Measurements from ENCODE around the gene EPC2.

The EPC2 gene

DNA sequence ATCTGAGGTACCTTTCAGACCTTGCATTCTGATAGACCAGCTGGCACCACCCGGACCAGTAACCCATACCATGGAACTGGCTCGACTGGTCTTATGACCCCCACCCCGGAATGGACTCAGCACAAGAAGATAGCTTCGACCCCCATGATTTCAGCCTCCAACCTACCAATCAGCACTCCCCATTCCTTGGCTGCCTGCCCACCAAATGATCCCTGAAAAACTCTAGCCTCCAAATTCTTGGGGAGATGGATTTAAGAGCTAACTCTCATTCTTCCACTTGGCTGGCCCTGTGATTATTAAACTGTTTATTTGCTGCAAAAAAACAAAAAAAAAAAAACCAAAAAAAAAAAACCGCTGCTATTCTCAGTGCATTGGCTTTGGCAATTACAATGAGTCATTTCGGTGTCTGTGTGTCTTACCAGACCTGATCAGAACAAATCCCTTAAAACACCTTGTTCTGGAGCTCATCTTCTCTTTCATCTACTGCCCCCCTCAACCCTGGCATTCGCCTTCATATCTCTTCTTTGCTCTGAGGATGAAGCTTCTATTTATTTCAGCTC lies 170.4 kb downstream of the EPC2 start:
- Histone ChIP-seq H3K4me3 (ENCODE audit: low read depth in 1 of 2, low read length in 2 of 2) (peak overlapping the region in 1 of 2 donors; percentile 26), H3K27ac (ENCODE audit: low read depth, low read length) (no peak overlapping the region), H3K4me1 (ENCODE audit: control insufficient read depth in 1 of 2, insufficient read depth in 2 of 2, low read length in 2 of 2) (peaks cover 0 to 5% of the 10 kb centered on the region in 2 donors), H3K9me3 (ENCODE audit: control insufficient read depth in 1 of 2, low read length in 2 of 2) (no peaks in the 10 kb centered on the region), H3K27me3 (ENCODE audit: control insufficient read depth in 1 of 2, insufficient read depth in 2 of 2, low read length in 2 of 2) (peaks cover 0 to 8% of the 10 kb centered on the region in 2 donors), H3K36me3 (ENCODE audit: control insufficient read depth in 1 of 2, insufficient read depth in 2 of 2, low read length in 2 of 2) (no peaks in the 10 kb centered on the region), H3K9ac (ENCODE audit: low read depth in 1 of 2, low read length in 2 of 2) (no peak overlapping the region)

DNA sequence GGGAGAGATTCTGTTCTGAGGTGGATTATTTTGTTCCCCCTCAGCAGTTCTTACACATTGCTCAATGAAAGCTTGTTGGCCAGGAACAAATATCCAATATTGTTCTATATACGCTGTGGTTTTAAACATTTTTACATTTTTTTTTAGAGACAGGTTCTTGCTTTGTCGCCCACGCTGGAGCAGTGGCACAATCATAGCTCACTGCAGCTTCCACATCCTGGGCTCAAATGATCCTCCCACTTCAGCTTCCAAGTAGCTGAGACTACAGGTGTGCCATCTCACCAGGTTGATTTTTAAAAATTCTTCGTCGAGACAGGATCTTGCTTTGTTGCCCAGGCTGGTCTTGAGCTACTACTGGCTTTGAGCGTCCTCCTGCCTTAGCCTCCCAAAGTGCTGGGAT lies 171.6 kb downstream of the EPC2 start:
- Histone ChIP-seq H3K36me3 (ENCODE audit: control insufficient read depth in 1 of 2, insufficient read depth in 2 of 2, low read length in 2 of 2) (no peaks in the 10 kb centered on the region), H3K27me3 (ENCODE audit: control insufficient read depth in 1 of 2, insufficient read depth in 2 of 2, low read length in 2 of 2) (peaks cover 0 to 8% of the 10 kb centered on the region in 2 donors), H3K4me3 (ENCODE audit: low read depth in 1 of 2, low read length in 2 of 2) (no peak overlapping the region), H3K27ac (ENCODE audit: low read depth, low read length) (no peak overlapping the region), H3K9ac (ENCODE audit: low read depth in 1 of 2, low read length in 2 of 2) (no peak overlapping the region), H3K9me3 (ENCODE audit: control insufficient read depth in 1 of 2, low read length in 2 of 2) (no peaks in the 10 kb centered on the region), H3K4me1 (ENCODE audit: control insufficient read depth in 1 of 2, insufficient read depth in 2 of 2, low read length in 2 of 2) (peaks cover 0 to 5% of the 10 kb centered on the region in 2 donors)

DNA sequence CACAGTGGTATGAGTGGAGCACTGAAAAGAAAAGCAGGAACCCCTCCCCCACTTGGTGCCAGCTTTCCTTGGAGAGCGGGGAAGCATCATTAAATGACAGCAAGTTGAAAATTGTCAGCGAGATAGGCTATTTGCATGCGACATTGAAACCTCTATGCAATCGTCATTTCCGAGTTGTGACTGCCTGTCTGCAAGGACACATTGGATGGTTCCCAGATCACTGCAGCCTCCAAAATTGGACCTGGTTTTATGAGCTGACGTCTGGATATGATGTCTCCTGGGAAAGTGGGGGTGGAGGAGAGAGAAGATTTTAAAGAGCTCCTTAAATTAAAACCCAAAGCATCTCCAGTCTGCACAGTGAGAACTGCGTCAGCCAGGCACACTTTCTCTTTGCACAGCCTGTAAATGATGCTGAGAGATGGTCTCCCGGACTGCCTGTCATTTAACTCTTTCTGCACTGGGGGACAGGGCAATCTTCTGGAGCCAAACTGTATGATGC lies 172.7 kb downstream of the EPC2 start:
- peak overlapping the region in 1 of 2 donors; percentile 8 for H3K4me3 ChIP-seq (ENCODE audit: low read depth in 1 of 2, low read length in 2 of 2)
- H3K4me1 ChIP-seq (ENCODE audit: control insufficient read depth in 1 of 2, insufficient read depth in 2 of 2, low read length in 2 of 2): peaks cover 0 to 5% of the 10 kb centered on the region in 2 donors
- H3K27me3 ChIP-seq (ENCODE audit: control insufficient read depth in 1 of 2, insufficient read depth in 2 of 2, low read length in 2 of 2): peaks cover 0 to 8% of the 10 kb centered on the region in 2 donors
- no peaks in the 10 kb centered on the region for H3K9me3 ChIP-seq (ENCODE audit: control insufficient read depth in 1 of 2, low read length in 2 of 2)
- H3K36me3 ChIP-seq (ENCODE audit: control insufficient read depth in 1 of 2, insufficient read depth in 2 of 2, low read length in 2 of 2): no peaks in the 10 kb centered on the region
- H3K27ac ChIP-seq (ENCODE audit: low read depth, low read length): no peak overlapping the region
- H3K9ac ChIP-seq (ENCODE audit: low read depth in 1 of 2, low read length in 2 of 2): no peak overlapping the region

DNA sequence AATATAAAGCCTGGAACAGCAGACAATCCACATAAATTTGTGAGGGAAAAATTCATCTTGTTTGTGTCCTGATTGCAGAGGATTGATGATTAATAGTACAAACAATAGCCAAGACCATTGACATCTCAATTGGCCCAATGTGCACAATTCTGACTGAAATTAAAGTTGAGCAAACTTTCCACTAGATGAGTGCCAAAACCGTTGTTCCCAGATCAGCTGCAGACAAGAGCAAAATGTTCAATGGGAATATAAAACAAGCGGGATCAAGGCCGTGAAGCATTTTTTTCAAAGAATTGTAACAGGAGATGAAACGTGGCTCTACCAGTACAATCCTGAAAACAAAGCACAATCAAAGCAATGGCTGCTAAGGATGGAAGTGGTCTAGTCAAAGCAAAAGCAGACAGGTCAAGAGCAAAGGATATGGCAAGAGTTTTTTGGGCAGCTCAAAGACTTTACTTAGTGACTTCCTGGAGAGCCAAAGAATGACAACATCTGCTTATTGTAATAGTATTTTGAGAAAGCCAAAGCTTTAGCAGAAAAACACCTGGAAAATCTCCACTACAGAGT lies 174.6 kb downstream of the EPC2 start:
- Histone ChIP-seq H3K9me3 (ENCODE audit: control insufficient read depth in 1 of 2, low read length in 2 of 2) (no peaks in the 10 kb centered on the region), H3K9ac (ENCODE audit: low read depth in 1 of 2, low read length in 2 of 2) (no peak overlapping the region), H3K27me3 (ENCODE audit: control insufficient read depth in 1 of 2, insufficient read depth in 2 of 2, low read length in 2 of 2) (peaks cover 0 to 8% of the 10 kb centered on the region in 2 donors), H3K4me3 (ENCODE audit: low read depth in 1 of 2, low read length in 2 of 2) (no peak overlapping the region), H3K4me1 (ENCODE audit: control insufficient read depth in 1 of 2, insufficient read depth in 2 of 2, low read length in 2 of 2) (peaks cover 0 to 5% of the 10 kb centered on the region in 2 donors), H3K36me3 (ENCODE audit: control insufficient read depth in 1 of 2, insufficient read depth in 2 of 2, low read length in 2 of 2) (no peaks in the 10 kb centered on the region), H3K27ac (ENCODE audit: low read depth, low read length) (no peak overlapping the region)

DNA sequence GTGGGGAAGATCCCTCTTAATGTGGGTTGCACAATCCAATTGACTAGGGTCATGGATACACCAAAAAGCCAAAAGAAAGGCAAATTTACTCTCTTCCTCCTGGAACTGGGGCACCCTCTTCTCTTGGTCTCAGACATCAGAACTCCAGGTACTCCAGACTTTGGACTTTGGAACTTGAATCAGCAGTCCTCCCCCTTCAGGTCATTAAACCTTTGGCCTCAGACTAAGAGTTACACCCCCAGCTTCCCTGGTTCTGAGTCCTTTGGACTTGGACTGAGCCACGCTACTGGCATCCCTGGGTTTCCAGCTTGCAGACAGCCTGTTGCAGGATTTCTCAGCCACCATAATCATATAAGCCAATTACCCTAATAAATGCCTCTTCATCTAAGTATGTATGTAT lies 179.6 kb downstream of the EPC2 start:
- H3K27ac ChIP-seq (ENCODE audit: low read depth, low read length): no peak overlapping the region

DNA sequence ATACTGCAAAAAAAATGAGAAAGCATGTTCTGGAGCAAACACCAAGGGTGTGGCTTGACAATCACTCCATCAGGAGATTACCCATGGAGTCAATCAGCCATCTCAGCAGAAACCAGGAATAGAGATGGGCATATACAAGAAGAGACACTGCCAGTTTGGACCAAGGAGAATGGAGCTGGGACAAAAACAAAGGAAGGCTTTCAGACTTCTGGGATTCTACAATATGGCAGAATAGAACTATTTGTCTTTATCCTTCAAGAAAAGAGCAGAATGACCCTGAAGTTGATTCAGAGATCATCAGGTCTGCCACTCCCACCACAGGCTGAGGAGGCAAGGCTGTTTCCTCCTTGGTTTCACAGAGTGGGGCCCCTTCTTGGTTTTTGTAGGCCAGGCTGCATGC lies 182.2 kb downstream of the EPC2 start:
- Histone ChIP-seq H3K4me3 (ENCODE audit: low read depth in 1 of 2, low read length in 2 of 2) (no peak overlapping the region), H3K9me3 (ENCODE audit: control insufficient read depth in 1 of 2, low read length in 2 of 2) (no peaks in the 10 kb centered on the region), H3K9ac (ENCODE audit: low read depth in 1 of 2, low read length in 2 of 2) (no peak overlapping the region), H3K27me3 (ENCODE audit: control insufficient read depth in 1 of 2, insufficient read depth in 2 of 2, low read length in 2 of 2) (no peaks in the 10 kb centered on the region), H3K4me1 (ENCODE audit: control insufficient read depth in 1 of 2, insufficient read depth in 2 of 2, low read length in 2 of 2) (no peaks in the 10 kb centered on the region), H3K36me3 (ENCODE audit: control insufficient read depth in 1 of 2, insufficient read depth in 2 of 2, low read length in 2 of 2) (no peaks in the 10 kb centered on the region), H3K27ac (ENCODE audit: low read depth, low read length) (no peak overlapping the region)

More for the DNA sequence above, 179.6 kb downstream of the EPC2 start:
- Histone ChIP-seq H3K4me1 (ENCODE audit: control insufficient read depth in 1 of 2, insufficient read depth in 2 of 2, low read length in 2 of 2) (no peaks in the 10 kb centered on the region), H3K9ac (ENCODE audit: low read depth in 1 of 2, low read length in 2 of 2) (no peak overlapping the region), H3K36me3 (ENCODE audit: control insufficient read depth in 1 of 2, insufficient read depth in 2 of 2, low read length in 2 of 2) (no peaks in the 10 kb centered on the region), H3K27me3 (ENCODE audit: control insufficient read depth in 1 of 2, insufficient read depth in 2 of 2, low read length in 2 of 2) (no peaks in the 10 kb centered on the region), H3K9me3 (ENCODE audit: control insufficient read depth in 1 of 2, low read length in 2 of 2) (no peaks in the 10 kb centered on the region), H3K4me3 (ENCODE audit: low read depth in 1 of 2, low read length in 2 of 2) (no peak overlapping the region)

DNA sequence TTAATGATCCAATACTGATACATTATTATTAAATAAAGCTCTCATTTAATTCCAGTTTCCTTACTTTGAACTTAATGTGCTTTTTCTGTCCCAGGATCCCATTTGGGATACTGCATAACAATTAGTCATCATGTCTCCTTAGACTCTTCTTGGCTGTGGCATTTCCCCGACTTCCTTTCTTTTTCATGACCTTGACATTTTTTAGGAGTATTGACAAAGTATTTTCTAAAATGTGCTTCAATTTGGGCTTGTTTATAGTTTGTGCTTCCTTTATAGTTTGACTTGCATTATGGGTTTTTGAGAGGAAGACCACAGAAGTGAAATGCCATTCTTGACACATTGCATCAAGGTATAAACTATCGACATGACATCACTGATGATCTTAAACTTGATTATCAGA lies 184.4 kb downstream of the EPC2 start:
- no peak overlapping the region for H3K27ac ChIP-seq (ENCODE audit: low read depth, low read length)
- no peak overlapping the region for H3K9ac ChIP-seq (ENCODE audit: low read depth in 1 of 2, low read length in 2 of 2)
- H3K27me3 ChIP-seq (ENCODE audit: control insufficient read depth in 1 of 2, insufficient read depth in 2 of 2, low read length in 2 of 2): peaks cover 0 to 2% of the 10 kb centered on the region in 2 donors
- H3K4me3 ChIP-seq (ENCODE audit: low read depth in 1 of 2, low read length in 2 of 2): no peak overlapping the region
- no peaks in the 10 kb centered on the region for H3K9me3 ChIP-seq (ENCODE audit: control insufficient read depth in 1 of 2, low read length in 2 of 2)
- no peaks in the 10 kb centered on the region for H3K36me3 ChIP-seq (ENCODE audit: control insufficient read depth in 1 of 2, insufficient read depth in 2 of 2, low read length in 2 of 2)
- no peaks in the 10 kb centered on the region for H3K4me1 ChIP-seq (ENCODE audit: control insufficient read depth in 1 of 2, insufficient read depth in 2 of 2, low read length in 2 of 2)

DNA sequence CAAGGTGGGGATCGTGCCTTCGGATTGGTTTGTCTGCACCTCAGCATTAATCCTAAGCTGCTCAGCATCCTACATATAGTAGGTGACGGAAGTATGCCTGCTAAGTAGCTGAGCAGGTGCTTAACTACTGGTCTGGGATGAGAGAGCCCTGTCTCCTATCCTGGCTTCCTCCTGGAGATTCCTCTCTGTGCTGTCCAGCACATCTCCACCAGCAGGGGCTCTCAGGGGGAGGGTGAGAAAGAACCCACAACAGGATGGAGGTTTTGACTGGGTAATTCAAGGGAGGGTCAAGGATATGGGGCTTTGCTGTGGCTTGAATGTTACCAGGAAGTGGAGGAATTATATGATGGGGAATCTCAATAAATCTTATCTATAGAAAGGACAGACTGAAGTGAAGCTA lies 185.1 kb downstream of the EPC2 start:
- Histone ChIP-seq H3K9me3 (ENCODE audit: control insufficient read depth in 1 of 2, low read length in 2 of 2) (no peaks in the 10 kb centered on the region), H3K27me3 (ENCODE audit: control insufficient read depth in 1 of 2, insufficient read depth in 2 of 2, low read length in 2 of 2) (peaks cover 0 to 2% of the 10 kb centered on the region in 2 donors), H3K27ac (ENCODE audit: low read depth, low read length) (no peak overlapping the region), H3K36me3 (ENCODE audit: control insufficient read depth in 1 of 2, insufficient read depth in 2 of 2, low read length in 2 of 2) (no peaks in the 10 kb centered on the region), H3K4me3 (ENCODE audit: low read depth in 1 of 2, low read length in 2 of 2) (no peak overlapping the region), H3K9ac (ENCODE audit: low read depth in 1 of 2, low read length in 2 of 2) (no peak overlapping the region), H3K4me1 (ENCODE audit: control insufficient read depth in 1 of 2, insufficient read depth in 2 of 2, low read length in 2 of 2) (no peaks in the 10 kb centered on the region)

DNA sequence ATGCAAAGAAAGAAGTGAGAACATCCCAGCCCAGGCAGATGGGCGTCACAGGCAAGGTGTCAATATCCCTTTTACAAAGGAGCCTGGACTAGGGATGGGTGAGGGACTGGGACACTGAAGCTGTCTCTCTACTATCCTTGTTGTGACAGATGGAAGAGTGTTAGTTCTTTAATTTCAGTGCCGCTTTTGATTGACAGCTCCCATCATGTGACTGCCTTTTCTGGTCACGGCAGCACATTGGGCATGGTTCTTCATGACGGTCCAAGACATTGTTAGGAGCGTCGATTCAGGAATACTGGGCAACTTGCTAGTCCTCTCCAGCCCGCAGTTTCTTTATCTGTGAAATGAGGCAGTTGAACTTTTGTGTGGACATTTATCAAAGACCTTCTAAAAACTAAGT lies 188.1 kb downstream of the EPC2 start:
- Histone ChIP-seq H3K9ac (ENCODE audit: low read depth in 1 of 2, low read length in 2 of 2) (no peak overlapping the region), H3K4me3 (ENCODE audit: low read depth in 1 of 2, low read length in 2 of 2) (no peak overlapping the region), H3K27me3 (ENCODE audit: control insufficient read depth in 1 of 2, insufficient read depth in 2 of 2, low read length in 2 of 2) (peaks cover 0 to 2% of the 10 kb centered on the region in 2 donors), H3K36me3 (ENCODE audit: control insufficient read depth in 1 of 2, insufficient read depth in 2 of 2, low read length in 2 of 2) (no peaks in the 10 kb centered on the region), H3K27ac (ENCODE audit: low read depth, low read length) (no peak overlapping the region), H3K9me3 (ENCODE audit: control insufficient read depth in 1 of 2, low read length in 2 of 2) (no peaks in the 10 kb centered on the region), H3K4me1 (ENCODE audit: control insufficient read depth in 1 of 2, insufficient read depth in 2 of 2, low read length in 2 of 2) (no peaks in the 10 kb centered on the region)

All from duodenal mucosa (tissue), 2 donors.